ENCODE results near the gene GGCX. TPM values are rescaled to one million over a fixed set of nuclear protein-coding genes. Genes with fewer than 3 reads are reported as not detected.

GGCX gene
- total and polyA plus RNA-seq, 9 of the 15 experiments (the other 6 are each of a cell fraction or from before 2014, with no cell fraction given) = 14.4 to 47.1 (median 28.1) TPM

DNA sequence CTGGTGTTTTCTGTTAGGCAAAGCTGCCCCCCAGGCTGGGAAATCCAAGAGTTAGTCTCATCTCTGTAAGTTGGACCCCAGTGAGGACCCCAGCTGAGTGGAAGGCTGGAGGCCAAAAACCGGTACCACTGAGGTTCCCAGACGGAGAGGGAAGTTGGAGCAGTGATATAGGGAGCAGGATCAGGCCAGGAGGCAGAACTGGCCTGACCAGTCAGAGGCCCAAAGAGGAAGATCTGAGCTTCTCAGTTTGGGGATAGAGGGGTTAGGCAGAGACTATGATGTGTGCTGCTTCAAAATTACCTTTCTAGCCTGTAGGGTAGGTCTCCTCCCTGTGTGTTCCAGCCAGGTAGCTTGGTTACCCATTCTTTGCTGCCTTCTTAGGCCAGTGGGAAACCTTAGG lies 29.7 kb upstream of the GGCX start (continued):
- TF ChIP-seq EWSR1 (IDR thresholded peaks at IDR 0.05; ENCODE audit: borderline replicate concordance, low read depth, partially characterized antibody) (no peak), ZNF717 (CRISPR knock-in tag; IDR thresholded peaks at IDR 0.05) (no peak)
- TF ChIP-seq, protein P1, sequence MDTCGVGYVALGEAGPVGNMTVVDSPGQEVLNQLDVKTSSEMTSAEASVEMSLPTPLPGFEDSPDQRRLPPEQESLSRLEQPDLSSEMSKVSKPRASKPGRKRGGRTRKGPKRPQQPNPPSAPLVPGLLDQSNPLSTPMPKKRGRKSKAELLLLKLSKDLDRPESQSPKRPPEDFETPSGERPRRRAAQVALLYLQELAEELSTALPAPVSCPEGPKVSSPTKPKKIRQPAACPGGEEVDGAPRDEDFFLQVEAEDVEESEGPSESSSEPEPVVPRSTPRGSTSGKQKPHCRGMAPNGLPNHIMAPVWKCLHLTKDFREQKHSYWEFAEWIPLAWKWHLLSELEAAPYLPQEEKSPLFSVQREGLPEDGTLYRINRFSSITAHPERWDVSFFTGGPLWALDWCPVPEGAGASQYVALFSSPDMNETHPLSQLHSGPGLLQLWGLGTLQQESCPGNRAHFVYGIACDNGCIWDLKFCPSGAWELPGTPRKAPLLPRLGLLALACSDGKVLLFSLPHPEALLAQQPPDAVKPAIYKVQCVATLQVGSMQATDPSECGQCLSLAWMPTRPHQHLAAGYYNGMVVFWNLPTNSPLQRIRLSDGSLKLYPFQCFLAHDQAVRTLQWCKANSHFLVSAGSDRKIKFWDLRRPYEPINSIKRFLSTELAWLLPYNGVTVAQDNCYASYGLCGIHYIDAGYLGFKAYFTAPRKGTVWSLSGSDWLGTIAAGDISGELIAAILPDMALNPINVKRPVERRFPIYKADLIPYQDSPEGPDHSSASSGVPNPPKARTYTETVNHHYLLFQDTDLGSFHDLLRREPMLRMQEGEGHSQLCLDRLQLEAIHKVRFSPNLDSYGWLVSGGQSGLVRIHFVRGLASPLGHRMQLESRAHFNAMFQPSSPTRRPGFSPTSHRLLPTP (IDR thresholded peaks at IDR 0.05; ENCODE audit: borderline replicate concordance, extremely low read depth, insufficient read length) = no peak
- TF ChIP-seq, protein P2, sequence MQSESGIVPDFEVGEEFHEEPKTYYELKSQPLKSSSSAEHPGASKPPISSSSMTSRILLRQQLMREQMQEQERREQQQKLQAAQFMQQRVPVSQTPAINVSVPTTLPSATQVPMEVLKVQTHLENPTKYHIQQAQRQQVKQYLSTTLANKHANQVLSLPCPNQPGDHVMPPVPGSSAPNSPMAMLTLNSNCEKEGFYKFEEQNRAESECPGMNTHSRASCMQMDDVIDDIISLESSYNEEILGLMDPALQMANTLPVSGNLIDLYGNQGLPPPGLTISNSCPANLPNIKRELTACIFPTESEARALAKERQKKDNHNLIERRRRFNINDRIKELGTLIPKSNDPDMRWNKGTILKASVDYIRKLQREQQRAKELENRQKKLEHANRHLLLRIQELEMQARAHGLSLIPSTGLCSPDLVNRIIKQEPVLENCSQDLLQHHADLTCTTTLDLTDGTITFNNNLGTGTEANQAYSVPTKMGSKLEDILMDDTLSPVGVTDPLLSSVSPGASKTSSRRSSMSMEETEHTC (IDR thresholded peaks at IDR 0.05) = no peak

Data from K562 (cell line).